ENCODE measurements around the gene RGS18. TPM values are rescaled to one million over a fixed set of nuclear protein-coding genes. Genes with fewer than 3 reads are reported as not detected.

RGS18 gene
- total and polyA plus RNA-seq, 9 of the 15 experiments (the other 6 are each of a cell fraction or from before 2014, with no cell fraction given) = 0.03 to 0.11 (median 0.05) TPM; not detected in 5

DNA sequence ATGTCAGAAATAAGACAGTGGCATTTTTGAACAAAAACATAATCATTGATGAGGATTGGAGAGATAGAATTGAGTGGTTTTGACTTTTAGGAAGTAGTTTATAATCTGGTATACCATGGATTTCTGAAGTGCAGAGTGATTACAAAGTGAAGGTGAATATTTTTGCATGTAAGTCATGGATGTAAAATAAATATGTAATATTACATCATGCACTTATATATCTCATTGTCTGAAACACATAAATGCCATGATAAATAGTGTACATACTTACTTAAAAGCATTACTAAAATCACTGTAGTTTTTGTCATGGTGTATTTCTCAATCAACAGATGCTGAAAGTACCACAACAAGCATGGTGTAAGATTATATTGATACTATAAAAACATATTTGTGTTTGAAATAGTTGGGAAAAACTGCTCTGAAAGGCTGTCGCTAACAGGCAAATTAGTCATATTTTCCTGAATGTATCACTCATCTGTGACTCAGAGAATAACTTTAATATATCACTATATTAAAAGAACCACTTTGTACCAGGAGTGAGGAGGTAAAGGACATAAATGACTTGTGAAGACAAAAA is 24.8 kb upstream of the RGS18 start (continued):
- TF ChIP-seq, protein P1, sequence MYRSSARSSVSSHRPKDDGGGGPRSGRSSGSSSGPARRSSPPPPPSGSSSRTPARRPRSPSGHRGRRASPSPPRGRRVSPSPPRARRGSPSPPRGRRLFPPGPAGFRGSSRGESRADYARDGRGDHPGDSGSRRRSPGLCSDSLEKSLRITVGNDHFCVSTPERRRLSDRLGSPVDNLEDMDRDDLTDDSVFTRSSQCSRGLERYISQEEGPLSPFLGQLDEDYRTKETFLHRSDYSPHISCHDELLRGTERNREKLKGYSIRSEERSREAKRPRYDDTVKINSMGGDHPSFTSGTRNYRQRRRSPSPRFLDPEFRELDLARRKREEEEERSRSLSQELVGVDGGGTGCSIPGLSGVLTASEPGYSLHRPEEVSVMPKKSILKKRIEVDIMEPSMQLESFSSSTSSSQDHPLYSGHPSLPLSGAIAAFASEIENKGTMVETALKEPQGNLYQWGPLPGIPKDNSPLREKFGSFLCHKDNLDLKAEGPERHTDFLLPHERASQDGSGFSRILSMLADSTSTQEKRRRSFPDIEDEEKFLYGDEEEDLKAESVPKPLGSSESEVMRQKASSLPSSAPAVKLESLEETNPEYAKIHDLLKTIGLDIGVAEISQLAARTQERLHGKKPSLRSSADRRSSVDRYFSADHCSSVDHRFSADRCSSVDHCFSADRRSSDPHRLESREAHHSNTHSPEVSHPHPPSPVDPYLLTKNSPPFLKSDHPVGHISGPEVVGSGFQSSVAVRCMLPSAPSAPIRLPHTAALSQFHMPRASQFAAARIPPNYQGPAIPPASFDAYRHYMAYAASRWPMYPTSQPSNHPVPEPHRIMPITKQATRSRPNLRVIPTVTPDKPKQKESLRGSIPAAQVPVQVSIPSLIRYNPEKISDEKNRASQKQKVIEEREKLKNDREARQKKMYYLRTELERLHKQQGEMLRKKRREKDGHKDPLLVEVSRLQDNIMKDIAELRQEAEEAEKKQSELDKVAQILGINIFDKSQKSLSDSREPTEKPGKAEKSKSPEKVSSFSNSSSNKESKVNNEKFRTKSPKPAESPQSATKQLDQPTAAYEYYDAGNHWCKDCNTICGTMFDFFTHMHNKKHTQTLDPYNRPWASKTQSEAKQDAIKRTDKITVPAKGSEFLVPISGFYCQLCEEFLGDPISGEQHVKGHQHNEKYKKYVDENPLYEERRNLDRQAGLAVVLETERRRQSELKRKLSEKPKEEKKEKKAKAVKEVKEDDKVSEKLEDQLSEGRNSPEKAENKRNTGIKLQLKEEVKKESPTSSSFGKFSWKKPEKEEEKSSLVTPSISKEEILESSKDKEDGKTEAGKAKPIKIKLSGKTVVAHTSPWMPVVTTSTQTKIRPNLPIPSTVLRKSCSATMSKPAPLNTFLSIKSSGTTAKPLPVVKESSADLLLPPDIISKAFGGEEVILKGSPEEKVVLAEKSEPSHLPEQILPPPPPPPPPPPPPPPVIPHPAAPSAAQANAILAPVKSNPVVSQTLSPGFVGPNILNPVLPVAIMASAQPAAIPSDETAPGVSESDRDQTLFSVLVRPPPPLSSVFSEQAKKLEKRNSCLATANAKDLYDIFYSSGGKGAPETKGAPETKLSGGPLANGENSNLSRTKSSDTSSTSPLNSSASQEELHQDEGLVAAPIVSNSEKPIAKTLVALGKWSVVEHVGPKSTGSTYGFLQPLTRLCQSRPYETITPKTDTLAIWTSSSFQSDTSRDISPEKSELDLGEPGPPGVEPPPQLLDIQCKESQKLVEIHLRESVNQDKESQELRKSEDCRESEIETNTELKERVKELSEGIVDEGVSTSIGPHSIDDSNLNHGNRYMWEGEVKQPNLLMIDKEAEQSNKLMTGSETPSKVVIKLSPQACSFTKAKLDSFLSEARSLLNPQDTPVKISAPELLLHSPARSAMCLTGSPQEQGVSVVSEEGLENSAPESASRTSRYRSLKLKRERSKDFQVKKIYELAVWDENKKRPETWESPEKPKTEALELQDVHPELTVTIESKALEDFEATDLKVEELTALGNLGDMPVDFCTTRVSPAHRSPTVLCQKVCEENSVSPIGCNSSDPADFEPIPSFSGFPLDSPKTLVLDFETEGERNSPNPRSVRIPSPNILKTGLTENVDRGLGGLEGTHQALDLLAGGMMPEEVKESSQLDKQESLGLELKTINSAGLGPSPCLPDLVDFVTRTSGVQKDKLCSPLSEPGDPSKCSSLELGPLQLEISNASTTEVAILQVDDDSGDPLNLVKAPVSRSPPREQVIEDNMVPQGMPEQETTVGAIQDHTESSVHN (IDR thresholded peaks at IDR 0.05; ENCODE audit: borderline replicate concordance in 1 of 2, low read depth in 1 of 2) = no peak
- TF ChIP-seq, protein P2, sequence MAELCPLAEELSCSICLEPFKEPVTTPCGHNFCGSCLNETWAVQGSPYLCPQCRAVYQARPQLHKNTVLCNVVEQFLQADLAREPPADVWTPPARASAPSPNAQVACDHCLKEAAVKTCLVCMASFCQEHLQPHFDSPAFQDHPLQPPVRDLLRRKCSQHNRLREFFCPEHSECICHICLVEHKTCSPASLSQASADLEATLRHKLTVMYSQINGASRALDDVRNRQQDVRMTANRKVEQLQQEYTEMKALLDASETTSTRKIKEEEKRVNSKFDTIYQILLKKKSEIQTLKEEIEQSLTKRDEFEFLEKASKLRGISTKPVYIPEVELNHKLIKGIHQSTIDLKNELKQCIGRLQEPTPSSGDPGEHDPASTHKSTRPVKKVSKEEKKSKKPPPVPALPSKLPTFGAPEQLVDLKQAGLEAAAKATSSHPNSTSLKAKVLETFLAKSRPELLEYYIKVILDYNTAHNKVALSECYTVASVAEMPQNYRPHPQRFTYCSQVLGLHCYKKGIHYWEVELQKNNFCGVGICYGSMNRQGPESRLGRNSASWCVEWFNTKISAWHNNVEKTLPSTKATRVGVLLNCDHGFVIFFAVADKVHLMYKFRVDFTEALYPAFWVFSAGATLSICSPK (IDR thresholded peaks at IDR 0.05; ENCODE audit: borderline replicate concordance) = no peak
- no peak for TF ChIP-seq NFIX (CRISPR knock-in tag; IDR thresholded peaks at IDR 0.05; ENCODE audit: low read depth)
- TF ChIP-seq, protein P3, sequence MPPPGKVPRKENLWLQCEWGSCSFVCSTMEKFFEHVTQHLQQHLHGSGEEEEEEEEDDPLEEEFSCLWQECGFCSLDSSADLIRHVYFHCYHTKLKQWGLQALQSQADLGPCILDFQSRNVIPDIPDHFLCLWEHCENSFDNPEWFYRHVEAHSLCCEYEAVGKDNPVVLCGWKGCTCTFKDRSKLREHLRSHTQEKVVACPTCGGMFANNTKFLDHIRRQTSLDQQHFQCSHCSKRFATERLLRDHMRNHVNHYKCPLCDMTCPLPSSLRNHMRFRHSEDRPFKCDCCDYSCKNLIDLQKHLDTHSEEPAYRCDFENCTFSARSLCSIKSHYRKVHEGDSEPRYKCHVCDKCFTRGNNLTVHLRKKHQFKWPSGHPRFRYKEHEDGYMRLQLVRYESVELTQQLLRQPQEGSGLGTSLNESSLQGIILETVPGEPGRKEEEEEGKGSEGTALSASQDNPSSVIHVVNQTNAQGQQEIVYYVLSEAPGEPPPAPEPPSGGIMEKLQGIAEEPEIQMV (tag; conservative IDR thresholded peaks at IDR 0.05; ENCODE audit: low read depth) = no peak
- no peak for TF ChIP-seq KLF1 (tag; IDR thresholded peaks at IDR 0.05)
